Rectal smooth muscle tissue (tissue), 1 donor: Measurements from ENCODE around the gene CINP.
"Not testable (repeated sequence)": the region's sequence is repeated elsewhere in the genome, so short reads cannot be mapped to it uniquely, and the experiment has no call there.

Experiments used
- H3K27ac ChIP-seq: one replicate; pipeline ENCODE4 v1.7.0; 2013; ENCODE audit warnings: low read depth, low read length, inconsistent platforms
- H3K27me3 ChIP-seq: one replicate; pipeline ENCODE4 v1.7.0; 2013; ENCODE audit warnings: low read length; ENCODE audit not compliant: control insufficient read depth, insufficient read depth
- H3K36me3 ChIP-seq: one replicate; pipeline ENCODE4 v1.7.0; 2013; ENCODE audit warnings: low read length; ENCODE audit not compliant: control insufficient read depth, insufficient read depth
- H3K4me1 ChIP-seq: one replicate; pipeline ENCODE4 v1.7.0; 2013; ENCODE audit warnings: low read length; ENCODE audit not compliant: control insufficient read depth, insufficient read depth
- H3K4me3 ChIP-seq: one replicate; pipeline ENCODE4 v1.7.0; 2013; ENCODE audit warnings: low read length
- H3K9ac ChIP-seq: one replicate; pipeline ENCODE4 v1.7.0; 2013; ENCODE audit warnings: low read length

Gene CINP

GRCh38 chr14:102375119-102375518 is 12.4 kb upstream of the CINP start:
- Histone ChIP-seq H3K27ac (no peak overlapping the region), H3K4me3 (no peak overlapping the region), H3K27me3 (no peaks in the 10 kb centered on the region), H3K4me1 (no peaks in the 10 kb centered on the region), H3K36me3 (peaks cover 4% of the 10 kb centered on the region), H3K9ac (no peak overlapping the region)

DNA sequence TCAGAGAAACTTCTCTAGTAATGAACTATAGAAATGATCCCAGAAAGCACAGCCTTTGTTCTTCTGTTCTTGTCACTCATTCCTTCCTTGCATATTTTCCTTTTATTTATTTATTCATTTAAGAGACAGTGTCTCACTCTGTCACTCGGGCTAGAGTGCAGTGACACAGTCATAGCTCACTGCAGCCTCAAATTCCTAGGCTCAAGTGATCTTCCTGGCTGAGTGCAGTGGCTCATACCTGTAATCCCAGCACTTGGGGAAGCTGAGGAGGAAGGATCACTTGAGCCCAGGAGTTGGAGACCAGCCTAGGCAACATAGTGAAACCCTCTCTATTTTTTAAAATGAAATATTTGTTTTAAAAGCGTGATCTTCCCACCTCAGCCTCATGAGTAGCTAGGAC is 11.6 kb upstream of the CINP start:
- no peak overlapping the region for H3K9ac ChIP-seq
- peaks cover 4% of the 10 kb centered on the region for H3K36me3 ChIP-seq
- H3K4me1 ChIP-seq = no peaks in the 10 kb centered on the region
- no peaks in the 10 kb centered on the region for H3K27me3 ChIP-seq
- H3K27ac ChIP-seq = no peak overlapping the region
- no peak overlapping the region for H3K4me3 ChIP-seq

GRCh38 chr14:102373110-102373509 is 10.4 kb upstream of the CINP start:
- Histone ChIP-seq H3K27me3 (no peaks in the 10 kb centered on the region), H3K4me1 (no peaks in the 10 kb centered on the region), H3K27ac (no peak overlapping the region), H3K4me3 (no peak overlapping the region), H3K36me3 (peaks cover 4% of the 10 kb centered on the region), H3K9ac (no peak overlapping the region)

DNA sequence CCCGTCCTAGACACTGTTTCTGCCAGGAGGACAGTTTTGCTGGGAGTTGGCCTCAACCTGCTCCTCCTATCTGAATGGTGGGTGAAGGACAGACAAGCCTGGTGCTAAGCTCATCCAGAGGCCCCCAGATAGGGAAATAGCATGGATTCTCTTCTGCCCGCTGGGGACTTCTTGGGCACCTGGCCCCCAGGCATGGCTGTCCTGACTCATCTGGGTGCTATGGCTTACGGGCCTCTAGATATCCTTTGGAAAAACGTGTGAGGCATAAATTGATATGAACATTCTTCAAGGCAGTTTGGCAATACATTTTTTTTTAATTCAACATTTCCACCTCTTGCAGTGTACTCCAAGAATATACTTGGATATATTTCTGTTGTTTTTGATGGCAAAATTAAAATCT is 8.7 kb upstream of the CINP start:
- no peaks in the 10 kb centered on the region for H3K36me3 ChIP-seq
- no peak overlapping the region for H3K4me3 ChIP-seq
- no peaks in the 10 kb centered on the region for H3K27me3 ChIP-seq
- H3K27ac ChIP-seq = no peak overlapping the region
- no peak overlapping the region for H3K9ac ChIP-seq
- H3K4me1 ChIP-seq = no peaks in the 10 kb centered on the region

DNA sequence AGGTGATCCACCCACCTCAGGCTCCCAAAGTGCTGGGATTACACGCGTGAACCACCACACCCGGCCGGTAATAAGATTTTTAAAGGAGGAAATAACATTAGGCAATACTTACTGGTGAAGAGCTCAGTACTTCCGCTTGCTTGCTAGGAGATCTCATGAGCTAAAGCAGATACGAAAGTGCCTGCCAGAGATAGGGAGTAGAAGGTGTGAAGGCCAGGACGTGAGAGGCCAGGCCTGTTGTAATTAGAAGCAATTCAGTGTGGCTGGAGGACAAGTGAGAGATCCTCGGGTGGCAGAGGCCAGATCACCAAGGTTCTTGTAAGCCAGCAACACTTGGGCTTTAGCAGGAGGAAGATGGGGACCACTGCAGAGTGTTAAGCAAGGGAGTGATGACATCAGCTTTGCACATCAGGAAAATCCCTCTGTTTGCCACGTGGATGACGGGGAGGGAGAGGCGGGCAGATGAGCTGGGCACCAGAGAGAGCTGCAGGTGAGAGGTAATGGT is 7.7 kb upstream of the CINP start:
- Histone ChIP-seq H3K27me3 (no peaks in the 10 kb centered on the region), H3K27ac (no peak overlapping the region), H3K4me3 (no peak overlapping the region), H3K36me3 (no peaks in the 10 kb centered on the region), H3K4me1 (no peaks in the 10 kb centered on the region), H3K9ac (no peak overlapping the region)

DNA sequence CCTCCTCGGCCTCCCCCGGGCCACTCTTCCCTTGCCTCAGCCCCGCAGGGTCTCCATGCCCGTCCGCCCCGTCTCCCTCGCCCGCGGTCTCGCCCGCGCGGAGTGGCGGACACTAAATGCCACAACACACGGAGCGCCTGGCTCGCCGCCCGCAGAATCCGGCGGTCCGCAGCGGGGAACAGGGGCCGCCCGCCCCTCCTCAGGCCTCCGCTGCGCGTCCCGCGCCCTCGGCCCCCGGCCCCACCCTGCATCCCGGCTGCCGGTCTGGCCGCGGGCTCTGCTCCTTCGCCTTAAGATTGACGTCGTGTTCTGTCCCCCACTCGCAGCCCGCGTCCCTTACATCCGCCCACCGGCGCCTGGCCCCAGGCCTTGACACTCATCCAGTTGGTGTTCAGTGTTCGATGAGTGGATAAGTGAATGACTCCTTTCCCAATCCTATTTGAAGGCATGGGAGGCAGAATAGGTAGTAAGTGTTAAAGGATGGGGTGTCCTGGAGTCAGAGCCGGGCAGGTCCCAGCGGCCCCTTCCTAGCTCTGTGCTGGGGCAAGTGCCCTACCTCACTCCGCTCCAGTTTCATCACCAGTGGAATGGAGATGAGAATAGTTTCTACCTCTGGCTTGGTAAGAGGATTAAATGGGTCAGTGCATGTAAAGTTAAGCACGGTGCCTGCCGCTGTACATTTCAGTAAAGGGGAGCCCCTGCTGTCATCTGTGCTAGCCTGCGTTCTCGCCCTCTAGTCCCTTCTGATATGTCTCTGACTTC is 673 bp upstream of the CINP start:
- Histone ChIP-seq H3K36me3 (no peaks in the 10 kb centered on the region), H3K4me3 (peak overlapping the region; percentile 84), H3K27ac (peak overlapping the region; percentile 92), H3K4me1 (peaks cover 10% of the 10 kb centered on the region), H3K9ac (peak overlapping the region; percentile 57), H3K27me3 (no peaks in the 10 kb centered on the region)

GRCh38 chr14:102362084-102362483 is 606 bp downstream of the CINP start:
- H3K36me3 ChIP-seq = peaks cover 3% of the 10 kb centered on the region
- H3K9ac ChIP-seq = peak overlapping the region; percentile 97
- H3K4me3 ChIP-seq = peak overlapping the region; percentile 96
- H3K27ac ChIP-seq = peak overlapping the region; percentile 92
- no peaks in the 10 kb centered on the region for H3K27me3 ChIP-seq
- H3K4me1 ChIP-seq = peaks cover 10% of the 10 kb centered on the region

GRCh38 chr14:102360388-102360787 is 2.3 kb downstream of the CINP start:
- Histone ChIP-seq H3K27me3 (no peaks in the 10 kb centered on the region), H3K36me3 (peaks cover 7% of the 10 kb centered on the region), H3K4me3 (no peak overlapping the region), H3K9ac (no peak overlapping the region), H3K27ac (no peak overlapping the region), H3K4me1 (peaks cover 10% of the 10 kb centered on the region)

DNA sequence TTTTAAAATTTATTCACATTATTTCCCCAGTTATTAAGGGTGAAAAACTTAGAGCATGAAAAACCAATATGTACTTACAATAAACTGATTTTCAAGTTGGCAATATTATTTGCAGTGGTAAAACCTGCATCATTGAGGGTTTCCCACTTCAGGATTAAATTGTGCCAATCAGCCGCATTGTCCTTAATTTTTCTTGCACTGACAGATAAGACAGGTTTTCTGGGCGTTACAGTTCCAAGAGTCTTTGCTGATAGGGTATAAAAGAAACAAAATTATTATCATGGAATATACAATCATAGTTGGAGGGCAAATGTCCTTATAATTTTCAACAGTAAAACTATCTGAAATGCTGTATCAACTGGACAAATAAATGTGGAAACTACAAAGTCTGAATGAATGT is 3.3 kb downstream of the CINP start:
- peaks cover 8% of the 10 kb centered on the region for H3K36me3 ChIP-seq
- H3K9ac ChIP-seq = no peak overlapping the region
- peaks cover 10% of the 10 kb centered on the region for H3K4me1 ChIP-seq
- H3K27me3 ChIP-seq = no peaks in the 10 kb centered on the region
- no peak overlapping the region for H3K27ac ChIP-seq
- H3K4me3 ChIP-seq = no peak overlapping the region

DNA sequence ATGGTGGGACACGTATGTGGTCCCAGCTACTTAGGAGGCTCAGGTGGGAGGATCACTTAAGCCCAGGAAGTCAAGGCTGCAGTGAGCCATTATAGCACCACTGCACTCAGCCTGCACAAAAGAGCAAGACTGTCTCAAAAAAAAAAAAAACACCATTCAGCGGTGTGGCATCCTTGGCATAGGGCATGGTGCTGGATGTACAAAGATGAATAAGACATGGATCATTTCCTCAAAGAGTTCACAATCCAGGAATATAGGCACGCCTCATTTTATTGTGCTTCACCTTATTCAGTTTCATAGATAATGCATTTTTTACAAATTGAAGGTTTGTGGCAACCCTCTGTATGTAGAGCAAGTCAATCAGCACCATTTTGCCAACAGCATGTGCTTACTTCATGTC is 6.4 kb downstream of the CINP start:
- H3K27ac ChIP-seq = no peak overlapping the region
- H3K36me3 ChIP-seq = peaks cover 22% of the 10 kb centered on the region
- no peaks in the 10 kb centered on the region for H3K4me1 ChIP-seq
- H3K4me3 ChIP-seq = no peak overlapping the region
- no peaks in the 10 kb centered on the region for H3K27me3 ChIP-seq
- no peak overlapping the region for H3K9ac ChIP-seq

GRCh38 chr14:102353126-102353619 is 9.5 kb downstream of the CINP start:
- Histone ChIP-seq H3K27me3 (no peaks in the 10 kb centered on the region), H3K9ac (no peak overlapping the region), H3K36me3 (peaks cover 26% of the 10 kb centered on the region), H3K4me1 (no peaks in the 10 kb centered on the region), H3K27ac (no peak overlapping the region), H3K4me3 (no peak overlapping the region)

DNA sequence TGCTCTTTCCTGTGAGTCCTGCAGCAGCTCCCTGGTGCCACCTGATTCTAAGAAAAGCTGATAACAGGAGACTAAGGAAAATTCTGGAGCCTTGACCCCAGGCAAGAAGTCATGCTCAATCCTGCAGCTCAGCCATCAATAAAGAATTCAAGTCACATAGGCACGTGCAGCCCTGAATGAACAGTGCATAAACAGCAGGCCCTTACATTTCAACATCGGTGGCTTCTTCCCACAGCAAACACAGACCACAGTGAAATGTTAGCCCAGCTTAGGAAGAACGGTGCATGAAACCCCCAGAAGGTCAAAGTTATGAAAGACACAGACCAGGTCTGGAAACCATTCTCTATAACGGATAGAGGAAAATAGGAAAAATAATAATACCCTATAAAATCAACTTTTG is 10.5 kb downstream of the CINP start:
- H3K27ac ChIP-seq = no peak overlapping the region
- peaks cover 24% of the 10 kb centered on the region for H3K36me3 ChIP-seq
- H3K4me1 ChIP-seq = no peaks in the 10 kb centered on the region
- H3K27me3 ChIP-seq = no peaks in the 10 kb centered on the region
- H3K4me3 ChIP-seq = no peak overlapping the region
- H3K9ac ChIP-seq = no peak overlapping the region

DNA sequence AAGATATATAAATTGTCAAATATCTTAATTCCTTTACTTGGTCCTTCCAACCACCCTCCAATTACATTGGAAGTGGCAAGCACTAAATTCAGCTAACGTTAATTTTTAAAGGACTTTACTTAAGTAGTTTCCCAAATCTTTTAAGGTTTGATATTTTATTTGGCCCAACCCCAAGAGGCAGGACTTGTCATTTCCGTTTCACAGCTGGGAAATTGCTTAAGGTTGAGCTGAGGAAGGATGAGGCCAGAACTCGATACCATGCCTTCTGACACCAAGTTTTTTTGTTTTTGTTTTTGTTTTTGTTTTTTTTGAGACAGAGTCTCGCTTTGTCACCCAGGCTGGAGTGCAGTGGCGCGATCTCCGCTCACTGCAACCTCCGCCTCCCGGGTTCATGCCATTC is 11.1 kb downstream of the CINP start:
- H3K9ac ChIP-seq, H3K27ac ChIP-seq, H3K27me3 ChIP-seq, H3K4me3 ChIP-seq, H3K4me1 ChIP-seq: not testable (repeated sequence)
- peaks cover 24% of the 10 kb centered on the region for H3K36me3 ChIP-seq
